ENCODE data around the gene SSBP3. TPM values are rescaled to one million over a fixed set of nuclear protein-coding genes. Genes with fewer than 3 reads are reported as not detected.

SSBP3 gene
- total RNA-seq, 1 experiment from 2014 or later: 37.5 TPM

- ATAC-seq (no peak), DNase-seq (ENCODE audit: low read depth, low spot score) (no peak)
- Histone ChIP-seq H3K36me3 (ENCODE audit: control insufficient read depth in 1 of 2, insufficient read depth in 2 of 2, low read length in 2 of 2) (no peaks in the 10 kb centered on the region), H4K20me1 (ENCODE audit: insufficient read depth) (no peaks in the 10 kb centered on the region), H3K79me2 (ENCODE audit: insufficient read depth, low read length) (no peaks in the 10 kb centered on the region), H3K9me2 (ENCODE audit: insufficient read depth) (no peaks in the 10 kb centered on the region), H3K4me1 (ENCODE audit: control insufficient read depth in 1 of 2, insufficient read depth in 2 of 2, low read length in 2 of 2) (peaks cover 15 to 23% of the 10 kb centered on the region in 2 experiments), H3K27me3 (ENCODE audit: insufficient read depth, low read length) (no peaks in the 10 kb centered on the region), H3K4me3 (replicated peaks in 1 of 2; ENCODE audit: low read depth in 1 of 2, low read length in 2 of 2) (no peak overlapping the region), H3K9me3 (ENCODE audit: control insufficient read depth in 1 of 2, insufficient read depth in 1 of 2, low read depth in 1 of 2, low read length in 2 of 2) (no peaks in the 10 kb centered on the region), H3K27ac (ENCODE audit: low read depth, low read length) (no peak overlapping the region), H3K9ac (ENCODE audit: low read length) (no peak overlapping the region), H2AFZ (ENCODE audit: low read depth, low read length, poor library complexity, severe bottlenecking) (no peak overlapping the region), H3K4me2 (ENCODE audit: low read length) (no peak overlapping the region)
- BruUV-seq (replicated peaks): no TSS peak
- CTCF ChIA-PET: no interaction called here
- TF ChIP-seq, protein P1, sequence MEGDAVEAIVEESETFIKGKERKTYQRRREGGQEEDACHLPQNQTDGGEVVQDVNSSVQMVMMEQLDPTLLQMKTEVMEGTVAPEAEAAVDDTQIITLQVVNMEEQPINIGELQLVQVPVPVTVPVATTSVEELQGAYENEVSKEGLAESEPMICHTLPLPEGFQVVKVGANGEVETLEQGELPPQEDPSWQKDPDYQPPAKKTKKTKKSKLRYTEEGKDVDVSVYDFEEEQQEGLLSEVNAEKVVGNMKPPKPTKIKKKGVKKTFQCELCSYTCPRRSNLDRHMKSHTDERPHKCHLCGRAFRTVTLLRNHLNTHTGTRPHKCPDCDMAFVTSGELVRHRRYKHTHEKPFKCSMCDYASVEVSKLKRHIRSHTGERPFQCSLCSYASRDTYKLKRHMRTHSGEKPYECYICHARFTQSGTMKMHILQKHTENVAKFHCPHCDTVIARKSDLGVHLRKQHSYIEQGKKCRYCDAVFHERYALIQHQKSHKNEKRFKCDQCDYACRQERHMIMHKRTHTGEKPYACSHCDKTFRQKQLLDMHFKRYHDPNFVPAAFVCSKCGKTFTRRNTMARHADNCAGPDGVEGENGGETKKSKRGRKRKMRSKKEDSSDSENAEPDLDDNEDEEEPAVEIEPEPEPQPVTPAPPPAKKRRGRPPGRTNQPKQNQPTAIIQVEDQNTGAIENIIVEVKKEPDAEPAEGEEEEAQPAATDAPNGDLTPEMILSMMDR (IDR thresholded peaks at IDR 0.05 in 2 of 3, conservative IDR thresholded peaks at IDR 0.05 in 1 of 3; ENCODE audit: borderline replicate concordance in 1 of 3, insufficient read depth in 1 of 3, low read depth in 2 of 3, low read length in 2 of 3): no peak
- TF ChIP-seq CBX3 (IDR thresholded peaks at IDR 0.05; ENCODE audit: low read depth) (no peak), ATF3 (IDR thresholded peaks at IDR 0.05) (no peak), EZH2phosphoT487 (IDR thresholded peaks at IDR 0.05; ENCODE audit: borderline replicate concordance) (no peak), CEBPB (IDR thresholded peaks at IDR 0.05; ENCODE audit: low read depth) (no peak), POLR2AphosphoS5 (IDR thresholded peaks at IDR 0.05; ENCODE audit: low read depth, low read length) (no peak), EZH2 (IDR thresholded peaks at IDR 0.05) (no peak), YY1 (IDR thresholded peaks at IDR 0.05; ENCODE audit: extremely low read depth, insufficient replicate concordance, low read depth, low read length) (no peak), ELF1 (IDR thresholded peaks at IDR 0.05; ENCODE audit: borderline replicate concordance, low read depth) (no peak), MAX (IDR thresholded peaks at IDR 0.05) (no peak), RAD21 (IDR thresholded peaks at IDR 0.05; ENCODE audit: low read depth) (no peak), JUND (IDR thresholded peaks at IDR 0.05) (no peak), REST (IDR thresholded peaks at IDR 0.05; ENCODE audit: low read depth) (no peak), SRF (IDR thresholded peaks at IDR 0.05; ENCODE audit: low read depth) (no peak), TCF7L2 (IDR thresholded peaks at IDR 0.05; ENCODE audit: borderline replicate concordance, extremely low read depth, insufficient read depth, insufficient read length) (no peak)
- intact Hi-C loops (cut with micrococcal nuclease): no loop called here
- POLR2A ChIA-PET: no interaction called here
- RAD21 ChIA-PET (ENCODE audit: low non-redundant PET in 1 of 2, low total read pairs in 2 of 2, uncharacterized antibody in 2 of 2, unreplicated experiment in 2 of 2): no interaction called here
These were observed 160.7 kb downstream of the SSBP3 start for GRCh38 chr1:54245501-54245900.
